Loucy (cell line): Measurements from ENCODE around the gene COP1.

ENCODE experiments used
- H2AFZ ChIP-seq: fragments of 200-600 bp; sonication (generic); 2 replicates; pipeline ENCODE4 v1.6.0; 2016; ENCODE audit warnings: antibody characterized with exemption, mild to moderate bottlenecking, low read length, moderate library complexity
- H3F3A ChIP-seq: fragments of 200-600 bp; 2 replicates; pipeline ENCODE4 v1.6.0; 2016; ENCODE audit warnings: antibody characterized with exemption, low read depth, mild to moderate bottlenecking
- H3K27me3 ChIP-seq: fragments of 200-600 bp; sonication (generic); 2 replicates; pipeline ENCODE4 v1.6.1; 2014; ENCODE audit warnings: low read length, mild to moderate bottlenecking; ENCODE audit not compliant: insufficient read depth, poor library complexity, severe bottlenecking
- H3K36me3 ChIP-seq: fragments of 200-600 bp; sonication (generic); 2 replicates; pipeline ENCODE4 v1.6.1; 2016; ENCODE audit warnings: low read length; ENCODE audit not compliant: insufficient read depth
- H3K4me1 ChIP-seq: fragments of 200-600 bp; sonication (generic); 2 replicates; pipeline ENCODE4 v1.5.1; 2014; ENCODE audit warnings: low read length, mild to moderate bottlenecking; ENCODE audit not compliant: insufficient read depth, poor library complexity, severe bottlenecking
- H3K4me2 ChIP-seq: fragments of 200-600 bp; sonication (generic); 2 replicates; pipeline ENCODE4 v1.6.0; 2014; ENCODE audit warnings: antibody characterized with exemption, low read length, low read depth, mild to moderate bottlenecking; ENCODE audit not compliant: poor library complexity, severe bottlenecking
- H3K4me3 ChIP-seq: fragments of 200-600 bp; sonication (generic); 2 replicates; pipeline ENCODE4 v1.5.1; 2014; ENCODE audit warnings: low read length, mild to moderate bottlenecking, mixed read lengths; ENCODE audit not compliant: poor library complexity, severe bottlenecking
- H3K79me2 ChIP-seq: fragments of 200-600 bp; sonication (generic); 2 replicates; pipeline ENCODE4 v1.6.1; 2014; ENCODE audit warnings: low read length; ENCODE audit not compliant: insufficient read depth
- H3K9ac ChIP-seq: fragments of 200-600 bp; sonication (generic); 2 replicates; pipeline ENCODE4 v1.6.0; 2014; ENCODE audit warnings: mild to moderate bottlenecking, low read depth, low read length, moderate library complexity; ENCODE audit not compliant: poor library complexity, severe bottlenecking
- H3K9me2 ChIP-seq: fragments of 200-600 bp; sonication (generic); replicated peaks from 2 replicates; pipeline ENCODE4 v1.6.1; 2016; ENCODE audit warnings: low read depth, low read length, mixed read lengths
- H3K9me3 ChIP-seq: fragments of 200-600 bp; sonication (generic); 2 replicates; pipeline ENCODE4 v1.6.1; 2014; ENCODE audit warnings: mild to moderate bottlenecking, antibody characterized with exemption, low read length, low read depth; ENCODE audit not compliant: insufficient read depth
- H4K20me1 ChIP-seq: fragments of 200-600 bp; sonication (generic); 2 replicates; pipeline ENCODE4 v1.6.0; 2014; ENCODE audit warnings: antibody characterized with exemption, low read length, mild to moderate bottlenecking; ENCODE audit not compliant: insufficient read depth, poor library complexity, severe bottlenecking
- CTCF ChIP-seq: fragments of 200-600 bp; sonication (generic); conservative IDR thresholded peaks from 2 replicates; pipeline ENCODE4 v1.5.1; 2014; ENCODE audit warnings: mild to moderate bottlenecking, antibody characterized with exemption, low read length
- EZH2phosphoT487 ChIP-seq: fragments of 200-600 bp; IDR thresholded peaks from 2 replicates; pipeline ENCODE4 v1.6.1; 2018; ENCODE audit warnings: antibody characterized with exemption, mild to moderate bottlenecking, moderate library complexity, borderline replicate concordance

The COP1 gene

DNA sequence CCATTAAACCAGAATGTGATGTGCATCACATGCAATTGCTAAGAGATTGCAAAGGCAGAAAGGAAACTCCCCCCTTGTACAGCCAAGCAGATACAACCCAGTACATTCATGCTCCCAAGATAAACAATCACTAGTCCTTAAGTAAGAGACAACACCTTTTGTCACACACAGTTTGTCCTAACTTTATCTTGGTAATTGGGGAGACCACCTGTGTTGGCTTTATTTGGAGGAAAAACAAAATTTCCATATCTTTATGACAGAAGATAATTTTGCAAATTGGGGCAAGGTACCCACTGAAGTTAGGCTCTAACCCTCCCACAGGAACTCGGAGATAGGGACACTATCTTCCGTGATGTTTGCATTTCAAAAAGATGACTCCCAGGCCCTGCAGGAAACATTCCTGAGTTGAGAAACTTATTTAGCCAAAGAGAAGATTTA is 288.7 kb downstream of the COP1 start:
- no peaks in the 10 kb centered on the region for H4K20me1 ChIP-seq
- H3F3A ChIP-seq: no peaks in the 10 kb centered on the region
- H3K9ac ChIP-seq: no peak overlapping the region
- no peak overlapping the region for H3K4me2 ChIP-seq
- H3K4me1 ChIP-seq: no peaks in the 10 kb centered on the region
- H3K9me3 ChIP-seq: no peaks in the 10 kb centered on the region
- H3K79me2 ChIP-seq: no peaks in the 10 kb centered on the region
- H3K9me2 ChIP-seq: no peaks in the 10 kb centered on the region
- no peaks in the 10 kb centered on the region for H3K36me3 ChIP-seq
- TF ChIP-seq EZH2phosphoT487: no peak
- TF ChIP-seq CTCF: no peak
- no peak overlapping the region for H3K4me3 ChIP-seq
- no peak overlapping the region for H2AFZ ChIP-seq
- no peaks in the 10 kb centered on the region for H3K27me3 ChIP-seq

DNA sequence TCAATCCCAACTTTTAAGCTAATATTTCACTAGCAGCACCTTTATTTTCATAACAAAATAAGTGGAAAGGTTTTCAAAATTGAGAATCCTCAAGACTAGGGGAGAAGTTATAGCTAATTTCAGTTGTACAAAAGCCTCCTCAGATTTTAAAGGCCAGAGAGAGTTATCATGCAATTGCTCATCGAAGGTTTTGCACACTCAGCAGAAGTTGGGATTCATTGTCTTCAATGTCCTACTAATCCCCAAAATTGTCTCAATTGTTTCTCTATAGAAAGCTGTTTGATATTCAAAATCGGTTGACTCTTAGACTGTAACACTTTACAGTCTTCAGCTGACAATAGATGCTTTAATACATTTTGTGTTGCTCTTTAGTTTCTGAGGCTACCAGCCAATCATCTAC is 293.0 kb downstream of the COP1 start:
- no peak for TF ChIP-seq EZH2phosphoT487
- no peak for TF ChIP-seq CTCF
- Histone ChIP-seq H3K4me2 (no peak overlapping the region), H2AFZ (no peak overlapping the region), H3K27me3 (no peaks in the 10 kb centered on the region), H3K79me2 (no peaks in the 10 kb centered on the region), H4K20me1 (no peaks in the 10 kb centered on the region), H3K4me3 (no peak overlapping the region), H3K4me1 (no peaks in the 10 kb centered on the region), H3K36me3 (no peaks in the 10 kb centered on the region), H3K9ac (no peak overlapping the region), H3K9me3 (peaks cover 13% of the 10 kb centered on the region), H3K9me2 (no peaks in the 10 kb centered on the region), H3F3A (no peaks in the 10 kb centered on the region)

GRCh38 chr1:175911138-175911537 is 295.9 kb downstream of the COP1 start:
- Histone ChIP-seq H2AFZ (no peak overlapping the region), H3K4me2 (no peak overlapping the region), H3K36me3 (no peaks in the 10 kb centered on the region), H3K9me2 (no peaks in the 10 kb centered on the region), H3K79me2 (no peaks in the 10 kb centered on the region), H3K27me3 (no peaks in the 10 kb centered on the region), H3K4me3 (no peak overlapping the region), H3K9me3 (peaks cover 13% of the 10 kb centered on the region), H4K20me1 (no peaks in the 10 kb centered on the region), H3F3A (no peaks in the 10 kb centered on the region), H3K4me1 (no peaks in the 10 kb centered on the region), H3K9ac (no peak overlapping the region)
- TF ChIP-seq CTCF: no peak
- TF ChIP-seq EZH2phosphoT487: no peak
